Measurements from ENCODE around the gene TBC1D8. TPM values are rescaled to one million over a fixed set of nuclear protein-coding genes. Genes with fewer than 3 reads are reported as not detected.

Gene TBC1D8
- total RNA-seq, 1 experiment from 2014 or later, result 5.1 TPM

DNA sequence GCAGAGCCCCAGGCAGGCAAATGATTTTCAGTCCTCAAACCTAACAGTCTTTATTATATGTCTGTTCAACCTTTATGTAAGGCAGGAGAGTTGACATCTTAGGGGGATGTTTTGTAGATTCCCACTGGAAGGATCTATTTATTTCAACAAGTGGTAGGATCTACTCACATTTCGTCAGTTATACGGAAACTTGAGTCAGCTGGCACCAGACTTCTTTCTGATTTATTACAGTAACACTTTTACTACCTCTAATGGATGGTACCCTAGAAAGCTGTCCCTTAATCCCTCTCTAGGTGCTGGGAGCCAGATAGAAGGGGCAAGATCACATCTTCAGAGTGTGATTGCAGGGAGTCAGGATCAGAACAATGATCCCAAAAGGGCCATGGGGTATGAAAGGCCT is 151.2 kb downstream of the TBC1D8 start:
- intact Hi-C loops (cut with micrococcal nuclease; ENCODE audit: unreplicated experiment), result no loop called here
- H3K27ac ChIP-seq (ENCODE audit: low read depth, low read length, poor library complexity, severe bottlenecking), result no peak overlapping the region
- POLR2A ChIA-PET (ENCODE audit: low non-redundant PET), result no interaction called here

DNA sequence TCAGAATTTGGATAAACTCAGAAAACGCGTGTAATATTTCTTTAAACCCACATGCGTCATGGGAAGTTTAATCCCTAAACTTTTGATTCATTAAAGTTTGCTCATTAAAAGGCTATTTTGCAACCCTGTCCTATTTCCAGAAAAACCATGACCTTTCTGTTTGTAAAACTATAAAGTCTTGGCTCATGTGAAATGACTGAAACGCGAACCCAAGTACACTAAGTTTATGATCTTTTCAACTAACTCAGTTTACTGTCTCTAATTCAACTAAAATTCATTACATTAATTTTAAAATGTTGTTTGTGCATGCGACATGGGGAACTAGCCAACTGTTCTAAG is 153.0 kb downstream of the TBC1D8 start:
- TF ChIP-seq, protein P1, sequence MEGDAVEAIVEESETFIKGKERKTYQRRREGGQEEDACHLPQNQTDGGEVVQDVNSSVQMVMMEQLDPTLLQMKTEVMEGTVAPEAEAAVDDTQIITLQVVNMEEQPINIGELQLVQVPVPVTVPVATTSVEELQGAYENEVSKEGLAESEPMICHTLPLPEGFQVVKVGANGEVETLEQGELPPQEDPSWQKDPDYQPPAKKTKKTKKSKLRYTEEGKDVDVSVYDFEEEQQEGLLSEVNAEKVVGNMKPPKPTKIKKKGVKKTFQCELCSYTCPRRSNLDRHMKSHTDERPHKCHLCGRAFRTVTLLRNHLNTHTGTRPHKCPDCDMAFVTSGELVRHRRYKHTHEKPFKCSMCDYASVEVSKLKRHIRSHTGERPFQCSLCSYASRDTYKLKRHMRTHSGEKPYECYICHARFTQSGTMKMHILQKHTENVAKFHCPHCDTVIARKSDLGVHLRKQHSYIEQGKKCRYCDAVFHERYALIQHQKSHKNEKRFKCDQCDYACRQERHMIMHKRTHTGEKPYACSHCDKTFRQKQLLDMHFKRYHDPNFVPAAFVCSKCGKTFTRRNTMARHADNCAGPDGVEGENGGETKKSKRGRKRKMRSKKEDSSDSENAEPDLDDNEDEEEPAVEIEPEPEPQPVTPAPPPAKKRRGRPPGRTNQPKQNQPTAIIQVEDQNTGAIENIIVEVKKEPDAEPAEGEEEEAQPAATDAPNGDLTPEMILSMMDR (conservative IDR thresholded peaks at IDR 0.05; ENCODE audit: low read depth, low read length), result no peak
- TF ChIP-seq EZH2 (IDR thresholded peaks at IDR 0.05; ENCODE audit: borderline replicate concordance, low read depth, low read length, poor library complexity, severe bottlenecking), result no peak
- POLR2A ChIA-PET (ENCODE audit: low non-redundant PET), result no interaction called here
- intact Hi-C loops (cut with micrococcal nuclease; ENCODE audit: unreplicated experiment), result no loop called here
- Histone ChIP-seq H3K27me3 (replicated peaks; ENCODE audit: insufficient read depth, low read depth, low read length, poor library complexity) (no peaks in the 10 kb centered on the region), H3K4me3 (ENCODE audit: low read depth, low read length, poor library complexity, severe bottlenecking) (no peak overlapping the region), H3K36me3 (ENCODE audit: insufficient read depth, low read length, poor library complexity, severe bottlenecking) (peaks cover 6% of the 10 kb centered on the region), H3K4me1 (ENCODE audit: insufficient read depth, low read length, poor library complexity, severe bottlenecking) (no peaks in the 10 kb centered on the region), H3K9me3 (ENCODE audit: low read depth, low read length, poor library complexity, severe bottlenecking) (no peaks in the 10 kb centered on the region), H3K27ac (ENCODE audit: low read depth, low read length, poor library complexity, severe bottlenecking) (no peak overlapping the region)
- CTCF ChIA-PET, result no interaction called here
- no peak for DNase-seq (ENCODE audit: low spot score)
- no TSS peak for BruUV-seq (replicated peaks)

More for the DNA sequence above, 151.2 kb downstream of the TBC1D8 start:
- no TSS peak for BruUV-seq (replicated peaks)
- Histone ChIP-seq H3K4me3 (ENCODE audit: low read depth, low read length, poor library complexity, severe bottlenecking) (no peak overlapping the region), H3K36me3 (ENCODE audit: insufficient read depth, low read length, poor library complexity, severe bottlenecking) (peaks cover 24% of the 10 kb centered on the region), H3K4me1 (ENCODE audit: insufficient read depth, low read length, poor library complexity, severe bottlenecking) (peaks cover 14% of the 10 kb centered on the region), H3K9me3 (ENCODE audit: low read depth, low read length, poor library complexity, severe bottlenecking) (no peaks in the 10 kb centered on the region), H3K27me3 (replicated peaks; ENCODE audit: insufficient read depth, low read depth, low read length, poor library complexity) (no peaks in the 10 kb centered on the region)
- CTCF ChIA-PET, result no interaction called here
- DNase-seq (ENCODE audit: low spot score), result no peak
- no peak for TF ChIP-seq EZH2 (IDR thresholded peaks at IDR 0.05; ENCODE audit: borderline replicate concordance, low read depth, low read length, poor library complexity, severe bottlenecking)
- TF ChIP-seq, protein P1 (conservative IDR thresholded peaks at IDR 0.05; ENCODE audit: low read depth, low read length), result no peak

DNA sequence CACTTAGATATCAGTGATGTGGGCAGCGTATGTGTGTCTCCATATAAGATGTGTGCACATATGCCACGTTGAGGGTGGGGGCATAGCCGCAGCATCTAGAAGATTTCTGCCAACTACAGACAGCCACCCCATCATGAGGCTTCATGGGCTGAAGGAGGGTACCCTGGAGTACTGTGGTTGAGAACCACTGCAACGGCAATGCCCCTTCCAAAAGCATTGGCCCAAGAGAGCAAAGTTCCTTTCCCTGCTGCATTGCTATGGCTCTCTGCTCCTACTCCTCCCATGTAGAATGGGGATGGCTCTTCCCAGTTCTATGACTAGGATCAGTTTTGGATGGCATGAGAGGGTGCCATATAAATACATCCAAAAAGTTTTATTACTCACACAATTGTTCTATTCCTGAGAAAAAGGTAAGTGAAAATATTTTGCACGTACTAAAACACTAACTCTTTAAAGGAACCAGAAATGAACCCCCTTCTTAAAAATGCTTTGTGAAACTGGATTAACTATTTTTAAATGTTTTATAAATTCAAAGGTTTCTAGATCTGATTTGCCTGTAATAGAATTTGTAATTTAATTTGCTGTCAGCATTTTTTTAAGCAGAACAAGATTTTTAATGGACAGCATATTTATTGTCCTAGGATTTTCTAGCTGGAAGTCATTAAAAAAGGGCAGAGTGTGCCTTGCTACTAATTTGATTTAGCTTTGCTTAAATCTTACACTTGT is 153.5 kb downstream of the TBC1D8 start:
- no peak for DNase-seq (ENCODE audit: low spot score)
- Histone ChIP-seq H3K27me3 (replicated peaks; ENCODE audit: insufficient read depth, low read depth, low read length, poor library complexity) (no peaks in the 10 kb centered on the region), H3K27ac (ENCODE audit: low read depth, low read length, poor library complexity, severe bottlenecking) (no peak overlapping the region), H3K4me3 (ENCODE audit: low read depth, low read length, poor library complexity, severe bottlenecking) (no peak overlapping the region), H3K36me3 (ENCODE audit: insufficient read depth, low read length, poor library complexity, severe bottlenecking) (peaks cover under 1% of the 10 kb centered on the region), H3K9me3 (ENCODE audit: low read depth, low read length, poor library complexity, severe bottlenecking) (no peaks in the 10 kb centered on the region), H3K4me1 (ENCODE audit: insufficient read depth, low read length, poor library complexity, severe bottlenecking) (no peaks in the 10 kb centered on the region)
- intact Hi-C loops (cut with micrococcal nuclease; ENCODE audit: unreplicated experiment), result no loop called here
- no TSS peak for BruUV-seq (replicated peaks)
- no peak for TF ChIP-seq EZH2 (IDR thresholded peaks at IDR 0.05; ENCODE audit: borderline replicate concordance, low read depth, low read length, poor library complexity, severe bottlenecking)
- TF ChIP-seq, protein P1 (conservative IDR thresholded peaks at IDR 0.05; ENCODE audit: low read depth, low read length), result no peak
- ChIA-PET POLR2A (ENCODE audit: low non-redundant PET) (no interaction called here), CTCF (no interaction called here)

Data from A673 (cell line).